Measurements from ENCODE around the gene SCYGR2. TPM values are rescaled to one million over a fixed set of nuclear protein-coding genes. Genes with fewer than 3 reads are reported as not detected.

The SCYGR2 gene
- total and polyA plus RNA-seq, 2 donors (not counting 3 experiments of a cell fraction or from before 2014, with no cell fraction given): not detected

- Histone ChIP-seq H3K79me2 (ENCODE audit: control insufficient read depth, insufficient read depth, low read length) (no peaks in the 10 kb centered on the region), H3K27ac (ENCODE audit: insufficient read depth, low read depth, low read length) (no peak overlapping the region), H2AFZ (ENCODE audit: low read depth, low read length) (no peak overlapping the region), H4K20me1 (replicated peaks; ENCODE audit: control insufficient read depth, extremely low read depth, insufficient read depth, low read length) (no peaks in the 10 kb centered on the region), H3K9me3 (replicated peaks; ENCODE audit: control insufficient read depth, insufficient read depth, low read length) (no peaks in the 10 kb centered on the region), H3K4me3 (replicated peaks in 1 of 3; ENCODE audit: insufficient read depth in 1 of 3, low read depth in 1 of 3, low read length in 3 of 3) (no peak overlapping the region), H3K27me3 (ENCODE audit: control insufficient read depth in 2 of 2, insufficient read depth in 2 of 2, low read length in 2 of 2) (no peaks in the 10 kb centered on the region), H3K4me1 (ENCODE audit: control insufficient read depth, extremely low read depth, insufficient read depth, low read length) (no peaks in the 10 kb centered on the region), H3K36me3 (ENCODE audit: control insufficient read depth in 2 of 2, extremely low read depth in 1 of 2, insufficient read depth in 2 of 2, low read length in 2 of 2) (no peaks in the 10 kb centered on the region), H3K9ac (replicated peaks; ENCODE audit: extremely low read depth, insufficient read depth, low read length) (no peak overlapping the region), H3K4me2 (ENCODE audit: insufficient read depth, low read length) (no peak overlapping the region), H3K9me1 (replicated peaks; ENCODE audit: control insufficient read depth, extremely low read depth, insufficient read depth, low read length) (no peaks in the 10 kb centered on the region)
- dilution Hi-C loops (cut with MboI; ENCODE audit: extremely low pct_ligation_motif_present, low sequenced_read_pairs): no loop called here
- no peak for DNase-seq (ENCODE audit: low read depth, low spot score)
- CTCF ChIA-PET: no interaction called here
- TF ChIP-seq CTCF (IDR thresholded peaks at IDR 0.05; ENCODE audit: extremely low read depth in 1 of 2, insufficient read depth in 1 of 2, low read depth in 1 of 2, low read length in 2 of 2): no peak
- TF ChIP-seq GATA2 (IDR thresholded peaks at IDR 0.05; ENCODE audit: insufficient read depth, insufficient read length, low read depth, low read length): no peak
- no peak for TF ChIP-seq EZH2 (IDR thresholded peaks at IDR 0.05; ENCODE audit: borderline replicate concordance, low read depth, low read length, severe bottlenecking)
- TF ChIP-seq POLR2A (IDR thresholded peaks at IDR 0.05; ENCODE audit: low read depth, low read length): no peak
- TF ChIP-seq FOS (IDR thresholded peaks at IDR 0.05; ENCODE audit: borderline replicate concordance, insufficient read depth, low read length): no peak
- TF ChIP-seq MAX (IDR thresholded peaks at IDR 0.05; ENCODE audit: insufficient read depth, insufficient read length): no peak
- TF ChIP-seq MYC (IDR thresholded peaks at IDR 0.05; ENCODE audit: low read depth, low read length): no peak
- TF ChIP-seq JUN (IDR thresholded peaks at IDR 0.05; ENCODE audit: borderline replicate concordance, insufficient read depth, insufficient read length, low read depth): no peak
- TF ChIP-seq POLR2AphosphoS5 (IDR thresholded peaks at IDR 0.05; ENCODE audit: insufficient read depth, low read depth, low read length): no peak
- POLR2A ChIA-PET: no interaction called here
- no TSS peak for BruUV-seq (replicated peaks)
- FAIRE-seq: no peak
- intact Hi-C loops (cut with micrococcal nuclease): no loop called here
These were observed 17.2 kb downstream of the SCYGR2 start for GRCh38 chr2:227615906-227616305.
